Middle frontal gyrus (tissue), 1 donor: Measurements from ENCODE around the gene CFAP126.
"Not testable (repeated sequence)": the region's sequence is repeated elsewhere in the genome, so short reads cannot be mapped to it uniquely, and the experiment has no call there.

Source experiments
- DNase-seq: peaks from one replicate; pipeline ENCODE4 v3.0.0-alpha.2; 2015; ENCODE audit warnings: low spot score; ENCODE audit errors: extremely low spot score

The CFAP126 gene

GRCh38 chr1:161367684-161368400, at the start of gene CFAP126:
CFAP126 (minus strand) TSS chr1:161367876; CDS start chr1:161367868, 8 bp downstream.
- no peak for DNase-seq

- DNase-seq, result not testable (repeated sequence)
These were observed 45.4 kb upstream of the CFAP126 start for GRCh38 chr1:161413050-161413449.

- DNase-seq, result not testable (repeated sequence)
These were observed 42.9 kb upstream of the CFAP126 start for GRCh38 chr1:161410636-161410970.

GRCh38 chr1:161409848-161410635, 42.4 kb upstream of the CFAP126 start:
- DNase-seq, result not testable (repeated sequence)

GRCh38 chr1:161408429-161409052, 40.9 kb upstream of the CFAP126 start:
- no peak for DNase-seq

- no peak for DNase-seq
These were observed 39.8 kb upstream of the CFAP126 start for GRCh38 chr1:161407451-161407985.

GRCh38 chr1:161406551-161406950, 38.9 kb upstream of the CFAP126 start:
- not testable (repeated sequence) for DNase-seq

GRCh38 chr1:161404051-161404597, 36.4 kb upstream of the CFAP126 start:
- DNase-seq, result no peak

GRCh38 chr1:161402446-161402845, 34.8 kb upstream of the CFAP126 start:
- no peak for DNase-seq

- peak; percentile 81 for DNase-seq
These were observed 31.8 kb upstream of the CFAP126 start for GRCh38 chr1:161399257-161399998.

- DNase-seq, result peak; percentile 4
These were observed 31.2 kb upstream of the CFAP126 start for GRCh38 chr1:161398900-161399256.

- not testable (repeated sequence) for DNase-seq
These were observed 29.4 kb upstream of the CFAP126 start for GRCh38 chr1:161397038-161397437.

GRCh38 chr1:161393151-161393550, 25.5 kb upstream of the CFAP126 start:
- no peak for DNase-seq

- DNase-seq, result no peak
These were observed 23.9 kb upstream of the CFAP126 start for GRCh38 chr1:161391611-161392010.

- not testable (repeated sequence) for DNase-seq
These were observed 23.5 kb upstream of the CFAP126 start for GRCh38 chr1:161391136-161391535.

- no peak for DNase-seq
These were observed 22.8 kb upstream of the CFAP126 start for GRCh38 chr1:161390559-161390858.

- DNase-seq, result peak; percentile 88
These were observed 22.2 kb upstream of the CFAP126 start for GRCh38 chr1:161389691-161390558.

GRCh38 chr1:161389158-161389557, 21.5 kb upstream of the CFAP126 start:
- not testable (repeated sequence) for DNase-seq

GRCh38 chr1:161388639-161389038, 21.0 kb upstream of the CFAP126 start:
- DNase-seq, result no peak
